GM19395 (cell line): ENCODE data around the gene PCED1B.
"Not testable (repeated sequence)": the region's sequence is repeated elsewhere in the genome, so short reads cannot be mapped to it uniquely, and the experiment has no call there.

Experiments
- ATAC-seq: cut with Tn5 transposase; IDR thresholded peaks from one replicate; pipeline ENCODE4 v1.9.1; 2021; ENCODE audit warnings: mild to moderate bottlenecking, moderate library complexity; ENCODE audit not compliant: unreplicated experiment

PCED1B gene

GRCh38 chr12:47160316-47161244 is 81.2 kb downstream of the PCED1B start:
- ATAC-seq: no peak

- no peak for ATAC-seq
Measured at GRCh38 chr12:47164116-47164515, 84.7 kb downstream of the PCED1B start.

GRCh38 chr12:47164724-47165439 is 85.5 kb downstream of the PCED1B start:
- ATAC-seq: no peak

- ATAC-seq: no peak
Measured at GRCh38 chr12:47165934-47166333, 86.5 kb downstream of the PCED1B start.

DNA sequence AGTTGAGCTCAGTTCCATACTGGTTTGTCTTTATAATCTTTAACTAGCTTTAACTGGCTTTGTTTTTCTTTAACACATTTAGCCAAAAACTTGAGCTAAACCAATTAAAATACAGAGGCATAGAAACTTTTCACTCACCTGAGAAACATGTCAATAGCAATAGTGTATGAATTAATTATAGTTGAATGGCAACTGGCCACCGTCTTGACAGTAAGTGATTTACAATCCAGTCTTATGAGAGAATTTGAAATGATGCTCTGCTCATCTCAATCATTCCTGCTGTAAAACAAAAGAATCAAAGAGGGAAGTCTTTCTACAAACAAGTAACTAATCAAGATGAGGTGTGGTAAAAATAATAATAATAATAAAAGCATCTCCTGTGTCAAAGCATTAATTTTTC is 86.9 kb downstream of the PCED1B start:
- ATAC-seq: no peak

DNA sequence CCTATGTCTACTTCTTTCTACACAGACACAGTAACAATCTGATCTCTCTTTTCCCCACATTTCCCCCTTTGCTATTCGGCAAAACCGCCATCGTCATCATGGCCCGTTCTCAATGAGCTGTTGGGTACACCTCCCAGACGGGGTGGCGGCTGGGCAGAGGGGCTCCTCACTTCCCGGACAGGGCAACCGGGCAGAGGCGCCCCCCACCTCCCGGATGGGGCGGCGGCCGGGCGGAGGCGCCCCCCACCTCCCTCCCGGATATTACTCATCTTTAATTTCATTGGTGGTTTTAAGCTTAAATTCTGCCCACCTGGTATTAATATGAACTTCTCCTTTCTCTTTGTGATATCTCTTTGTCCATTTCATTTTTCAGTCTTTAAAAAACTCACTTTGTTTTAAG is 90.9 kb downstream of the PCED1B start:
- ATAC-seq: not testable (repeated sequence)

DNA sequence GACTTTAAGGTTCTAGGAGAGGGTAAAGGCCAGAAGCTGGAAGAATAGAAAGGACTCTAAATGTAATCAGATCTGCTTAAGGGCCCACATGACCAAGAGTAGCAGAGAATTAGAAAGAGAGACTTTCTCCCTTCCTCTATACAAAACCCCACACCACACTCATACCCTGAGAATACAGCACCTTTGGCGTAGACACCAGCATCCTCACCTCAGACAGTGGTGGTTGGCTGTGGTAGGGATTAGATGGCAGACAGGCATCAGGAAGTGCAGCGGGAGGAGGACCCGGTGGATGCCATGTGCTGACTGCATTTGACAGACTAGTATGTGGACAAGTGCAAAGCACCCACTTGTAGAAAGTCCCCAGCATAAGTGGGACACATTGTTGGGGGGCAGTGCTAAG is 98.6 kb downstream of the PCED1B start:
- ATAC-seq: no peak

- ATAC-seq: not testable (repeated sequence)
Measured at GRCh38 chr12:47182164-47182938, 102.9 kb downstream of the PCED1B start.

GRCh38 chr12:47184229-47184628 is 104.8 kb downstream of the PCED1B start:
- ATAC-seq: no peak

GRCh38 chr12:47184813-47185212 is 105.4 kb downstream of the PCED1B start:
- no peak for ATAC-seq

- ATAC-seq: no peak
Measured at GRCh38 chr12:47186246-47186645, 106.8 kb downstream of the PCED1B start.

DNA sequence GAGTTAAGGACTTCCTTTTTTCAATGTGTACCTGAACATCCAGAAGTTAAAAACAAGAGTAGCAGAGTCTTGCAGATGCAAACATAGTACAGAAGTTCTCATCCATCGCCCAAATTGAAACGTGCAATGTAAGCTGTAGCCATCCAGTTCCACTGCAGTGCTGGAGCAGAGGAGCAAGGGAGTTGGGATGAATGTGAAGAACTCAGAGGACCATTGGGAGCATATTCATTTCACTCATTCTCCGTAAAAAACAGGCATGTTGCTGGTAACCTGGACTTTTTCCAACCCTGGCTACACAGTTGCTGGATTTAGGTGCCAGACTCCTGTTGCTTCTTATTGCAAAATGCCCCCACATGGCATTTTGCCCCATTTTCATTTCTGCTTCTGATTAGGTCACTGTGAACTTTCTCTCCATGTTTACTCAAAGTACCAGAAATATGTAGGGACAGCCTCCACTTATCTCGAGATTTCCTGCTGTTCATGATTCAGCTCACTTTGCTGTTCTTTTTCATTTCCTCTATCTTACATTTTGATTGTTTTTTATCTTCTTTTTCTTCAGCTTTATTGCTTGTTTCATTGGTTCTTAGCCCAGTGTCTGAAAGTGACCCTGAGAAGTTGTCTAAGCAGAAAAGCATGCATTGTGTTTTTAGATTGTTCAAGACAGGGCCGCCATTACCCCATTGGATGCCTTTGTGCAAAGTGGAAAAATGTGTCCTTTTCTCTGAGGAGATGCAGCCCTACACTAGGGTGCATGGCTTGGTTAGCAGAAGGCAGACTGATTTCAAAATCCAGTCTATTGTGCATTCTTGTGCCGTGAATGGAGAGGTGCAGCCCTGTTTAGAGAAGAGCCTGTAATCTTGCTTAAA is 109.4 kb downstream of the PCED1B start:
- ATAC-seq: no peak

DNA sequence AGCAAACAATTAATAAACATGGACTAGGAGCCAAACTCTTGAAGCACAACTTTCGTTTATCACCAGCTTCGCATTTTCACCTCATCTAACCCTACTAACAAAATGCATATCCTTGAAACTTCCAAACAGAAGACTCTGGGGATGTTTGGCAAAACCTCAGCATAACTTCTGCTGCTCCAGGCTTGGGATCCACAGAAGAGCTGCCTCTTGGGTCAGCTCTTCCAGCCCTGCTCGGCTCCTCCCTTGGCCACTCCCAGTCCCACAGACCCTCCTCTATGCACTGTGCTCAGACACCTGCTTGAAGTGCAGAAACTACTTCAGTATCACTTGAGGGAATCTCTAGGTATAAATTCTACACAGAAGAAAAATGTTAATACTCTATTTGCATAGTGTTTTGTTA is 110.3 kb downstream of the PCED1B start:
- no peak for ATAC-seq

- no peak for ATAC-seq
Measured at GRCh38 chr12:47190271-47190750, 110.9 kb downstream of the PCED1B start.

DNA sequence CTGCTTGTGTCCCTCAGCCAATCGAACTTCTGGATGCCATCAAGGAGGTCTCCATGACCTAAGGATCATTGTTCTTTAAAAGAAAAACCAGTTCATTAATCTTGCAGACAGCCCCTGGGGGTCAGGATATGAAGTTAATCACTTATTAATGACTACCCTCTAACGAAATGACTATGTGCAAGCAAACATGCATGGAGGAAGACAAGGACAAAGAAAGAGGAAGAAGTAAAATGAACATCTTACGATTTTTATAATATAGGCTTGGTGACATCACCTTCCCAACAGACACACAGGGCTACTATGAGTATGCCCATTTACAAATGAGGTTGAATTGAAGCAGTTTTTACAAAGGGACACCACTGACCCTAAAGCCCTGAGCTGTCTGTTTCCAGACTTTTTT is 111.5 kb downstream of the PCED1B start:
- ATAC-seq: no peak

DNA sequence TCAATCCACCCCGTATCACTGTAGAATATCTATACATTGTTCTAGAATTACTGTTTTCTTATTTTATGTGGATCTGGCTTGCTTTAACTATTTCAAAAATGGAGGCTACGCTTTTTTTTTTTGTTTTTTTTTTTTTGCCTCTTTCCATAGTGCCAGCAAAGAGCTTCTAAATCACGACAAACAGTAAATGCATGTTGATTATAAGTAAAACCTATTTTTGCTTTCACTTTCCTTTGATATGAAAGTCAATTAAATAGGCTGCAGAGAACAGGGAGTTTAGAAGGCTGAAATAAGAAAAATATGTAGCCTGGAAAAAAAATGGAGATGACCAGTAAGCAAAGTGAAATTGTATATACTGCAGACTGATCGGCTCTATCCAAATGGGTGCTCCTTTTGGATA is 112.6 kb downstream of the PCED1B start:
- ATAC-seq: no peak

- no peak for ATAC-seq
Measured at GRCh38 chr12:47193066-47193465, 113.6 kb downstream of the PCED1B start.

DNA sequence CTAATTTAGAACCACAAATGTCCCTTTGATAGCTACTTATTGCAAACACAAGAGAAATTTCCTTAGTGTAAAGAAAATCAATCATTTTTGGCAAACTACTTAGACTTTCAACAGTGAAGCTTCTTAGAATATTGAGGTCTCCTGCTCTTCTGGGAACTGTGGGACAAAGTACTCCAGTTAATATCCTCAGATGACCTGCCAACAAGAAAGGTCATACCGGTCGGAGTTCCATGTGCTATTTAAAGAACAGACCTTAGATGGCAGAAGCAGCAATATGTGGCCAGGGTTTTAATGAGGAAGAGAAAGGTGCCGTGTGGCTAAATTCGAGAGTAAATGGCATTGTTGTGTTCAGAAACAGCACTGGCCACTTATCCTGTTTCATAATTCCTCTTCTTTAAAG is 115.1 kb downstream of the PCED1B start:
- no peak for ATAC-seq

DNA sequence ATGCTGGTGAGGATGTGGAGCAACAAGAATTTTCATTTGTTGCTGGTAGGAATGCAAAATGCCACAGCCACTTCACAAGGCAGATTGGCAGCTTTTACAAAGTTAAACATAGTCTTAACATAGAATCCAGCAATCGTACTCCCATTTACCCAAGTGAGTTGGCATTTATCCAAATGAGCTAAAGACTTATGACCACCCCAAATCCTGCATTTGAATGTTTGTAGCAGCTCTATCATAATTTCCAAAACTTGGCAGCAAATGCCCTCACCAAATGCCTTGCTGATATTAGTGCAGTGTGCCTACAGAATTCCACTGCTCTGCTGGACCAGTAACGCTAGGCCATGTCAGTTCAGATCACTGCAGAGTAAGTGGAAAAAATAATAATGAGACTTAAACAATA is 121.0 kb downstream of the PCED1B start:
- ATAC-seq: no peak

DNA sequence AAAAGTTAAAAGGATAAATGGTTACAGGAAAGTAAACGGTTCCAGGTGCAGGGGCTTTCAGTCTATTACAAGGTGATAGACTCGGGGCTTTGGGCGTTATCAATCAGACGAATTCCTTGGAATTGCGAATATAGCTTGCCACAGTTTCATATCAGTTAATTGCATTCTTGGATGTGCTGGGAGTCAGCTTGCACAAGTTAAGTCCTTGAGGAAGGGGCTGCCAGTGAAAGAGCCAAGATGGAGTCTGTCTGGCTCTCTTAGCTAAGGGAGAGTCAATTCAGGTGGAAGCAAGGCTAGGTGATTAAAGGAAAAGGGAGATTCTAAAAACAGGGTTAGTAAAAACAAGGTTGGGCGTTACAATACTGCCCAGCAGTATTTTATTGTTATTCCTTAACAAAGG is 121.8 kb downstream of the PCED1B start:
- not testable (repeated sequence) for ATAC-seq
